ENCODE measurements around the gene MAML3.

- TF ChIP-seq FOXM1 (IDR thresholded peaks at IDR 0.05; ENCODE audit: borderline replicate concordance) (no peak), TARDBP (IDR thresholded peaks at IDR 0.05) (no peak), ELF4 (IDR thresholded peaks at IDR 0.05) (no peak), LEF1 (IDR thresholded peaks at IDR 0.05; ENCODE audit: borderline replicate concordance) (no peak), FOXA1 (IDR thresholded peaks at IDR 0.05) (no peak), HDGF (IDR thresholded peaks at IDR 0.05; ENCODE audit: borderline replicate concordance) (no peak), NFRKB (IDR thresholded peaks at IDR 0.05) (no peak), SUZ12 (IDR thresholded peaks at IDR 0.05) (no peak), ZNF384 (IDR thresholded peaks at IDR 0.05) (no peak), SP1 (IDR thresholded peaks at IDR 0.05) (no peak), ARNT (IDR thresholded peaks at IDR 0.05) (no peak), BHLHE40 (IDR thresholded peaks at IDR 0.05; ENCODE audit: borderline replicate concordance) (no peak)
Observed at GRCh38 chr4:140025470-140025869, 128.5 kb downstream of the MAML3 start.
